ENCODE data around the gene SPEM3. TPM values are rescaled to one million over a fixed set of nuclear protein-coding genes. Genes with fewer than 3 reads are reported as not detected.

The SPEM3 gene
- total and polyA plus RNA-seq, 2 experiments from 2014 or later = not detected

DNA sequence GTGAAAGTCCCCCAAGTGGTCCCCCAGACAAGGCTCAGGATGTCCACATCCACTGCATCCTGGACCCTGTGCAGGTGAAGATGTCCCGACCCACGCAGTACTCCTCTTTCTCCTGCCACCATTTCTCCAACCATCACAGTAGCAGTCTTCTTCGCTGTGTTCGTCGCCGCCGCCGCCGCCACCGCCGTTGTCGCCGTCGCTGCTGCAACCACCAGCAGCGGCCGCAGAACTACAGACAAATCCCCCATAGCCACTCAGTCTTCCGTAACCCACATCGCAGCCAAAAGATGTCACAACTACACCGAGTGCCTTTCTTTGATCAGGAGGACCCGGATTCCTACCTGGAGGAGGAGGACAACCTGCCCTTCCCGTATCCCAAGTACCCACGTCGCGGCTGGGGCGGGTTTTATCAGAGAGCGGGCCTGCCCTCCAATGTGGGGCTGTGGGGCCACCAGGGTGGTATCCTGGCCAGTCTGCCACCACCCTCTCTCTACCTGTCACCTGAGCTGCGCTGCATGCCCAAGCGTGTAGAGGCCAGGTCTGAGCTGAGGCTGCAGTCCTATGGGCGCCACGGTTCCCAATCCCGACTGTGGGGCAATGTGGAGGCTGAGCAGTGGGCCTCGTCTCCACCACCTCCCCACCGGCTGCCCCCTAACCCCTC lies 2.3 kb upstream of the SPEM3 start:
- Histone ChIP-seq H3K27ac (no peak overlapping the region), H4K20me1 (ENCODE audit: insufficient read depth, poor library complexity, severe bottlenecking) (no peaks in the 10 kb centered on the region), H3K79me2 (no peaks in the 10 kb centered on the region), H3K4me1 (ENCODE audit: insufficient read depth) (no peaks in the 10 kb centered on the region), H3K4me3 (no peak overlapping the region), H3K9me3 (ENCODE audit: low read depth) (no peaks in the 10 kb centered on the region), H3K4me2 (no peak overlapping the region), H3K9me2 (replicated peaks; ENCODE audit: insufficient read depth) (no peaks in the 10 kb centered on the region), H3K36me3 (replicated peaks; ENCODE audit: insufficient read depth, low read depth) (no peaks in the 10 kb centered on the region), H3K27me3 (no peaks in the 10 kb centered on the region), H2AFZ (no peak overlapping the region)
- DNase-seq (ENCODE audit: low spot score) = no peak
- TF ChIP-seq CTCF (IDR thresholded peaks at IDR 0.05; ENCODE audit: poor library complexity) (no peak), EZH2 (IDR thresholded peaks at IDR 0.05; ENCODE audit: borderline replicate concordance) (no peak), EZH2phosphoT487 (IDR thresholded peaks at IDR 0.05; ENCODE audit: low read depth, severe bottlenecking, unreplicated experiment) (no peak)
- WGBS (ENCODE audit: low lambda C conversion rate, missing lambda C conversion rate) = 96% methylated on average over 32 of the region's 33 CpGs

DNA sequence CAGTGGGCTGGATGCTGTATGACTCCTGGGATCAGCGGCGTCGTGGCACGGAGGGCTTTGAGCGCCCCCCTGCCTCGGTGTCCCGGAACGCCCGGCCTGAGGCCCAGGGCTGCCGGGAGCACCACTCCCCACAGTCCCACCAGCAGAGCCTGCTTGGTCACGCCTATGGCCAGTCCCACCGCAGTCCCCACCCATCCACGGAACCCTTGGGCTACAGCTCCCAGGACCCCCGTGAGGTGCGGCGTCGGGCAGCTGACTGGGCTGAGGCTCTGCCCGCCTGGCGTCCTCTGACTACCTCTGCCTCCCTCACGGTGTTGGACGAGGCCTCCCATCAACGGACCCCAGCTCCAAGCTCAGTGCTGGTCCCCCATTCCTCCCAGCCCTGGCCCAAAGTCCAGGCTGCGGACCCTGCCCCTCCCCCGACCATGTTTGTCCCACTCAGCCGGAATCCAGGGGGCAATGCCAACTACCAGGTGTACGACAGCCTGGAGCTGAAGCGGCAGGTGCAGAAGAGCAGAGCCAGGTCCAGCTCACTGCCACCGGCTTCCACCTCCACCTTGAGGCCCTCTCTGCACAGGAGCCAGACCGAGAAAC lies 1.7 kb upstream of the SPEM3 start:
- no peak overlapping the region for H3K4me2 ChIP-seq
- no peak overlapping the region for H3K4me3 ChIP-seq
- H3K79me2 ChIP-seq = no peaks in the 10 kb centered on the region
- TF ChIP-seq EZH2 (IDR thresholded peaks at IDR 0.05; ENCODE audit: borderline replicate concordance) = no peak
- no peak for TF ChIP-seq EZH2phosphoT487 (IDR thresholded peaks at IDR 0.05; ENCODE audit: low read depth, severe bottlenecking, unreplicated experiment)
- TF ChIP-seq CTCF (IDR thresholded peaks at IDR 0.05; ENCODE audit: poor library complexity) = no peak
- 91% methylated on average over 27 of the region's 29 CpGs for WGBS (ENCODE audit: low lambda C conversion rate, missing lambda C conversion rate)
- no peaks in the 10 kb centered on the region for H3K36me3 ChIP-seq (replicated peaks; ENCODE audit: insufficient read depth, low read depth)
- H3K27ac ChIP-seq = no peak overlapping the region
- no peaks in the 10 kb centered on the region for H3K4me1 ChIP-seq (ENCODE audit: insufficient read depth)
- no peaks in the 10 kb centered on the region for H3K9me2 ChIP-seq (replicated peaks; ENCODE audit: insufficient read depth)
- no peaks in the 10 kb centered on the region for H3K9me3 ChIP-seq (ENCODE audit: low read depth)
- no peak overlapping the region for H2AFZ ChIP-seq
- no peak for DNase-seq (ENCODE audit: low spot score)
- H4K20me1 ChIP-seq (ENCODE audit: insufficient read depth, poor library complexity, severe bottlenecking) = no peaks in the 10 kb centered on the region
- no peaks in the 10 kb centered on the region for H3K27me3 ChIP-seq

- no peak overlapping the region for H3K4me2 ChIP-seq
- H3K9me2 ChIP-seq (replicated peaks; ENCODE audit: insufficient read depth) = no peaks in the 10 kb centered on the region
- H2AFZ ChIP-seq = no peak overlapping the region
- no peaks in the 10 kb centered on the region for H3K4me1 ChIP-seq (ENCODE audit: insufficient read depth)
- H3K4me3 ChIP-seq = no peak overlapping the region
- no peaks in the 10 kb centered on the region for H3K9me3 ChIP-seq (ENCODE audit: low read depth)
- H4K20me1 ChIP-seq (ENCODE audit: insufficient read depth, poor library complexity, severe bottlenecking) = no peaks in the 10 kb centered on the region
- H3K27me3 ChIP-seq = no peaks in the 10 kb centered on the region
- no peaks in the 10 kb centered on the region for H3K36me3 ChIP-seq (replicated peaks; ENCODE audit: insufficient read depth, low read depth)
- H3K79me2 ChIP-seq = no peaks in the 10 kb centered on the region
- no peak overlapping the region for H3K27ac ChIP-seq
- TF ChIP-seq EZH2 (IDR thresholded peaks at IDR 0.05; ENCODE audit: borderline replicate concordance) (no peak), CTCF (IDR thresholded peaks at IDR 0.05; ENCODE audit: poor library complexity) (no peak), EZH2phosphoT487 (IDR thresholded peaks at IDR 0.05; ENCODE audit: low read depth, severe bottlenecking, unreplicated experiment) (no peak)
- DNase-seq (ENCODE audit: low spot score) = no peak
- WGBS (ENCODE audit: low lambda C conversion rate, missing lambda C conversion rate) = 91% methylated on average over 7 of the region's 7 CpGs
Observed at GRCh38 chr17:7427549-7427948, 1.1 kb upstream of the SPEM3 start.
